ENCODE measurements around the gene C3orf49.

- TF ChIP-seq CTCF (IDR thresholded peaks at IDR 0.05) = no peak
- TF ChIP-seq EZH2phosphoT487 (IDR thresholded peaks at IDR 0.05) = no peak
- TF ChIP-seq EZH2 (IDR thresholded peaks at IDR 0.05) = no peak
Observed at GRCh38 chr3:63803911-63804310, 15.2 kb upstream of the C3orf49 start.
